ENCODE data around the gene RAB11FIP5. TPM values are rescaled to one million over a fixed set of nuclear protein-coding genes. Genes with fewer than 3 reads are reported as not detected.

Gene RAB11FIP5
- total and polyA plus RNA-seq, 9 of the 15 experiments (the other 6 are each of a cell fraction or from before 2014, with no cell fraction given), result 1.7 to 14.4 (median 6.4) TPM

DNA sequence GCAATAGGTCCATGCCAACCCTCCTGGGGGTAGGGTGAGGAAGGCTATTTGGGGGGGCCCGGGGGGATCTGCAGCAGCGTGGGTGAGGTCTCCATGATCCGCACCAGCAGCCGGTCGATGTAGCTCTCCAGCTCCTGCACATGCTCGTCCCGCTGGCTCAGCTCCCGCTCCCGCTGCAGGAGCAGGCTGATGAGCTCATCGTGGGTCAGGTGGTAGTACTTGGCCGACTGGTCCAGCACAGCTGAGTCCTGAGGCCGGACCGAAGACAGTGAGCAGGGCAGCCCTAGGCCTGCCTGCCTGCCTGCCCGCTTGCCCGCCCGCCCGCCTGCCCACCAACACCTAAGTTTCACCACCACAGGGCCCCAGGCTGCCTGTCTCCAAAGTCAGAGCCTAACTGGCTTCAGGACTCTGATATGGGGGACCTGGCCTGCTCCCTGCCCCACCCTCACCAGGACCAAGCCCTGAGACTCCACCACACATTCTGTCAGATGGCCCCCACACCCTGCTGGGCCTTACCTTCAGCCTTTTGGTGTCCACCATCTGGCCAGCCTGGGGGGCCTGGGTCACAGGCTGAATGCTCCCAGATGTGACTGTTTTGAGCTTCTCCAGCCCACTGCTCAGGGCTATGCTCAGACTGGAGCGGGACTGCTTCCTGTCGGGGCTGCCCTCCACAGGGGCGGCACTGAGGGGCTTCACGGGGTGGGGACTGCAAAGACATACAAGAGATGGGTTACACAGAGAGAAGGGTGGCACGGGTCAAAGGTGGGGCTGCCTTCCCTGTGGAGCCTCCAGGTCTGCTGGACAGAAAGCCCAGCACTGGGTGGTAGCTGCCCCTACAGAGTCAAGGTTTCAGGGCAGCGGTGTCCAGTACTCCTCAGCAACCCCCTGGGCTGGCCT lies 37.0 kb downstream of the RAB11FIP5 start:
- ATAC-seq, result no peak
- FAIRE-seq, result no peak
- TF ChIP-seq, protein P1, sequence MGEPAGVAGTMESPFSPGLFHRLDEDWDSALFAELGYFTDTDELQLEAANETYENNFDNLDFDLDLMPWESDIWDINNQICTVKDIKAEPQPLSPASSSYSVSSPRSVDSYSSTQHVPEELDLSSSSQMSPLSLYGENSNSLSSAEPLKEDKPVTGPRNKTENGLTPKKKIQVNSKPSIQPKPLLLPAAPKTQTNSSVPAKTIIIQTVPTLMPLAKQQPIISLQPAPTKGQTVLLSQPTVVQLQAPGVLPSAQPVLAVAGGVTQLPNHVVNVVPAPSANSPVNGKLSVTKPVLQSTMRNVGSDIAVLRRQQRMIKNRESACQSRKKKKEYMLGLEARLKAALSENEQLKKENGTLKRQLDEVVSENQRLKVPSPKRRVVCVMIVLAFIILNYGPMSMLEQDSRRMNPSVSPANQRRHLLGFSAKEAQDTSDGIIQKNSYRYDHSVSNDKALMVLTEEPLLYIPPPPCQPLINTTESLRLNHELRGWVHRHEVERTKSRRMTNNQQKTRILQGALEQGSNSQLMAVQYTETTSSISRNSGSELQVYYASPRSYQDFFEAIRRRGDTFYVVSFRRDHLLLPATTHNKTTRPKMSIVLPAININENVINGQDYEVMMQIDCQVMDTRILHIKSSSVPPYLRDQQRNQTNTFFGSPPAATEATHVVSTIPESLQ (CRISPR knock-in tag; IDR thresholded peaks at IDR 0.05), result no peak
- TF ChIP-seq, protein P2, sequence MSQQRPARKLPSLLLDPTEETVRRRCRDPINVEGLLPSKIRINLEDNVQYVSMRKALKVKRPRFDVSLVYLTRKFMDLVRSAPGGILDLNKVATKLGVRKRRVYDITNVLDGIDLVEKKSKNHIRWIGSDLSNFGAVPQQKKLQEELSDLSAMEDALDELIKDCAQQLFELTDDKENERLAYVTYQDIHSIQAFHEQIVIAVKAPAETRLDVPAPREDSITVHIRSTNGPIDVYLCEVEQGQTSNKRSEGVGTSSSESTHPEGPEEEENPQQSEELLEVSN (IDR thresholded peaks at IDR 0.05; ENCODE audit: borderline replicate concordance in 1 of 2, extremely low read depth in 1 of 2, insufficient read depth in 1 of 2, insufficient read length in 1 of 2, low read depth in 1 of 2, low read length in 1 of 2, poor library complexity in 1 of 2, severe bottlenecking in 1 of 2), result peak in 1 of 2 experiments; percentile 57
- no peak for TF ChIP-seq DMBX1 (CRISPR knock-in tag; IDR thresholded peaks at IDR 0.05; ENCODE audit: borderline replicate concordance)
- in situ Hi-C loops (cut with MboI) (no loop called here), intact Hi-C loops (cut with micrococcal nuclease) (no loop called here)
- Histone ChIP-seq H3K27me3 (ENCODE audit: control insufficient read depth in 2 of 2, insufficient read depth in 2 of 2, low read length in 2 of 2) (peaks cover 0 to 5% of the 10 kb centered on the region in 2 experiments; a peak in 2 of 5 replicates), H2AFZ (ENCODE audit: low read depth, low read length) (no peak overlapping the region), H3K9ac (ENCODE audit: insufficient read depth in 1 of 2, low read depth in 2 of 2, low read length in 2 of 2) (no peak overlapping the region), H3K9me3 (replicated peaks; ENCODE audit: control insufficient read depth, insufficient read depth, low read depth, low read length) (no peaks in the 10 kb centered on the region), H3K4me1 (replicated peaks in 1 of 2; ENCODE audit: control insufficient read depth in 2 of 2, insufficient read depth in 2 of 2, low read length in 2 of 2) (peaks cover 0 to 30% of the 10 kb centered on the region in 2 experiments; a peak in 4 of 5 replicates), H3K79me2 (ENCODE audit: control insufficient read depth, insufficient read depth, low read length) (peaks cover 5% of the 10 kb centered on the region), H4K20me1 (replicated peaks; ENCODE audit: control insufficient read depth, insufficient read depth, low read length) (peaks cover 10% of the 10 kb centered on the region; the same call in 1 of the 2 replicates), H3K4me2 (ENCODE audit: insufficient read depth, low read length) (no peak overlapping the region), H3K4me3 (no peak overlapping the region), H3K27ac (ENCODE audit: extremely low read depth, low read depth, low read length) (no peak overlapping the region), H3K9me1 (ENCODE audit: control insufficient read depth, insufficient read depth, low read length) (no peaks in the 10 kb centered on the region), H3K36me3 (ENCODE audit: control insufficient read depth, insufficient read depth, low read length) (no peaks in the 10 kb centered on the region; the same call in 2 of the 3 replicates)
- POLR2A ChIA-PET, result interaction anchor here (0.5 to 0.6 kb wide), 2 partner anchors 163 to 1036 kb away, joined by 3 read pairs; no protein-coding TSS in a partner anchor
- no TSS peak for BruUV-seq (replicated peaks)
- 55% methylated on average over 16 of the region's 23 CpGs for WGBS (ENCODE audit: insufficient coverage, low coverage, missing lambda C conversion rate)
- DNase-seq (ENCODE audit: extremely low read depth in 1 of 4, low spot score in 3 of 4), result no peak
- CTCF ChIA-PET (ENCODE audit: low intra/inter-chr PET ratio), result interaction anchor here (0.6 kb wide), 1 partner anchor 166 kb away, joined by 4 read pairs; no protein-coding TSS in a partner anchor
